GM19395 (cell line): ENCODE results near the gene SEC22A.

Experiments
- ATAC-seq: cut with Tn5 transposase; IDR thresholded peaks from one replicate; pipeline ENCODE4 v1.9.1; 2021; ENCODE audit warnings: mild to moderate bottlenecking, moderate library complexity; ENCODE audit not compliant: unreplicated experiment

Gene SEC22A

GRCh38 chr3:123301331-123302184 lies 99.8 kb downstream of the SEC22A start:
- no peak for ATAC-seq

- ATAC-seq, result no peak
Measured at GRCh38 chr3:123302961-123303360, 101.2 kb downstream of the SEC22A start.

- no peak for ATAC-seq
Measured at GRCh38 chr3:123303976-123304560, 102.3 kb downstream of the SEC22A start.

- ATAC-seq, result no peak
Measured at GRCh38 chr3:123305192-123305591, 103.4 kb downstream of the SEC22A start.

- no peak for ATAC-seq
Measured at GRCh38 chr3:123307064-123307463, 105.3 kb downstream of the SEC22A start.

GRCh38 chr3:123310186-123310585 lies 108.4 kb downstream of the SEC22A start:
- ATAC-seq, result no peak

- ATAC-seq, result no peak
Measured at GRCh38 chr3:123310741-123311140, 109.0 kb downstream of the SEC22A start.

GRCh38 chr3:123311201-123311600 lies 109.5 kb downstream of the SEC22A start:
- ATAC-seq, result no peak

- ATAC-seq, result no peak
Measured at GRCh38 chr3:123312331-123313265, 110.9 kb downstream of the SEC22A start.

- ATAC-seq, result no peak
Measured at GRCh38 chr3:123313889-123314288, 112.1 kb downstream of the SEC22A start.

GRCh38 chr3:123314359-123315270 lies 112.9 kb downstream of the SEC22A start:
- no peak for ATAC-seq

GRCh38 chr3:123315271-123315595 lies 113.5 kb downstream of the SEC22A start:
- ATAC-seq, result no peak

- no peak for ATAC-seq
Measured at GRCh38 chr3:123317716-123318115, 116.0 kb downstream of the SEC22A start.

- no peak for ATAC-seq
Measured at GRCh38 chr3:123318374-123318773, 116.6 kb downstream of the SEC22A start.

- ATAC-seq, result no peak
Measured at GRCh38 chr3:123319760-123320159, 118.0 kb downstream of the SEC22A start.

GRCh38 chr3:123320221-123320620 lies 118.5 kb downstream of the SEC22A start:
- ATAC-seq, result no peak

GRCh38 chr3:123321806-123322205 lies 120.1 kb downstream of the SEC22A start:
- no peak for ATAC-seq

- ATAC-seq, result no peak
Measured at GRCh38 chr3:123322866-123323265, 121.1 kb downstream of the SEC22A start.
